Natural killer cell (primary cell): ENCODE results near the gene RABGAP1L. TPM values are rescaled to one million over a fixed set of nuclear protein-coding genes. Genes with fewer than 3 reads are reported as not detected.

Experiments
- ATAC-seq, 3 donors: fragments of 150-1000 bp in 2 of 3; fragments of 200-7000 bp in 1 of 3; cut with Tn5 transposase; 1 replicate in 1 of 3; 2 replicates in 2 of 3; pipeline ENCODE4 v1.10.0; 2021; ENCODE audit warnings: mild to moderate bottlenecking in 2 of 3, moderate library complexity in 2 of 3
- DNase-seq, 2 donors: peaks; one replicate each; pipeline versions ENCODE4 v3.0.0 to v3.0.0-alpha.2; 2013 to 2021; ENCODE audit warnings: mixed read lengths in 1 of 2
- H3K27ac ChIP-seq: one replicate; pipeline ENCODE4 v1.5.1; 2013; ENCODE audit warnings: mild to moderate bottlenecking, low read length
- H3K27me3 ChIP-seq: one replicate; pipeline ENCODE4 v1.6.1; 2013; ENCODE audit warnings: low read length; ENCODE audit not compliant: control insufficient read depth, insufficient read depth
- H3K36me3 ChIP-seq: one replicate; pipeline ENCODE4 v1.6.1; 2013; ENCODE audit warnings: low read length; ENCODE audit not compliant: control insufficient read depth, insufficient read depth
- H3K4me1 ChIP-seq: one replicate; pipeline ENCODE4 v1.6.1; 2013; ENCODE audit warnings: low read length; ENCODE audit not compliant: control insufficient read depth, insufficient read depth
- H3K4me3 ChIP-seq: one replicate; pipeline ENCODE4 v1.5.1; 2013; ENCODE audit warnings: low read length
- H3K9me3 ChIP-seq: one replicate; pipeline ENCODE4 v1.6.1; 2013; ENCODE audit warnings: low read length; ENCODE audit not compliant: control insufficient read depth, insufficient read depth
- H3K27ac Mint-ChIP-seq, 2 donors: one replicate each; pipeline ENCODE4 v1.8.0; 2022; ENCODE audit warnings: mild to moderate bottlenecking in 2 of 2, mixed read lengths in 2 of 2, moderate library complexity in 1 of 2
- H3K27me3 Mint-ChIP-seq, 2 donors: one replicate each; pipeline ENCODE4 v1.8.0; 2022; ENCODE audit warnings: low read depth in 2 of 2, mixed read lengths in 2 of 2
- H3K36me3 Mint-ChIP-seq: one replicate; pipeline ENCODE4 v1.8.0; 2022; ENCODE audit warnings: mixed read lengths
- H3K4me1 Mint-ChIP-seq, 2 donors: one replicate each; pipeline ENCODE4 v1.8.0; 2022; ENCODE audit warnings: mixed read lengths in 2 of 2
- H3K4me3 Mint-ChIP-seq: one replicate; pipeline ENCODE4 v1.8.0; 2022; ENCODE audit warnings: mild to moderate bottlenecking, moderate library complexity, mixed read lengths
- H3K9me3 Mint-ChIP-seq, 2 donors: one replicate each; pipeline ENCODE4 v1.8.0; 2022; ENCODE audit warnings: mixed read lengths in 2 of 2
- WGBS: methylation state at CpG from one replicate; pipeline ENCODE4 v1.1.7; 2013; ENCODE audit warnings: missing lambda C conversion rate; ENCODE audit not compliant: insufficient coverage; 5-methylcytosine and 5-hydroxymethylcytosine counted together
- intact Hi-C: fragments of 100-400 bp; cut with micrococcal nuclease; formaldehyde crosslinking; loops from one replicate; pipeline ENCODE4 v1.14.2; 2022
- total RNA-seq, 4 donors: library from RNA; stranded (reverse); fragments of 120-200 nt in 1 of 4; gene quantifications; one replicate each; pipeline versions ENCODE4 v1.2.3 to v1.2.4, GENCODE V29; 2013 to 2022
- TF ChIP-seq, protein P1 (sequence below): fragments of 200-600 bp; IDR thresholded peaks from one replicate; pipeline ENCODE4 v1.8.0; 2022; ENCODE audit warnings: antibody characterized with exemption

Gene RABGAP1L
- total RNA-seq, 3 donors from 2014 or later (not counting 1 experiment from before 2014, with no cell fraction given): 145 to 168 (median 153) TPM

- H3K27me3 ChIP-seq: no peaks in the 10 kb centered on the region
- Mint-ChIP-seq H3K9me3 (no peaks in the 10 kb centered on the region), H3K36me3 (no peaks in the 10 kb centered on the region), H3K27ac (peak overlapping the region; percentile 43 to 73), H3K4me1 (peaks cover 1 to 21% of the 10 kb centered on the region in 2 donors), H3K27me3 (no peaks in the 10 kb centered on the region), H3K4me3 (no peak overlapping the region)
- H3K4me1 ChIP-seq: peaks cover 2% of the 10 kb centered on the region
- no peaks in the 10 kb centered on the region for H3K36me3 ChIP-seq
- no peaks in the 10 kb centered on the region for H3K9me3 ChIP-seq
- DNase-seq (peak in 1 of 2 donors; percentile 54), ATAC-seq (peak; percentile 90 to 94 (median 90))
- H3K4me3 ChIP-seq: no peak overlapping the region
- 40% methylated on average over 2 of the region's 5 CpGs for WGBS
- TF ChIP-seq, protein P1, sequence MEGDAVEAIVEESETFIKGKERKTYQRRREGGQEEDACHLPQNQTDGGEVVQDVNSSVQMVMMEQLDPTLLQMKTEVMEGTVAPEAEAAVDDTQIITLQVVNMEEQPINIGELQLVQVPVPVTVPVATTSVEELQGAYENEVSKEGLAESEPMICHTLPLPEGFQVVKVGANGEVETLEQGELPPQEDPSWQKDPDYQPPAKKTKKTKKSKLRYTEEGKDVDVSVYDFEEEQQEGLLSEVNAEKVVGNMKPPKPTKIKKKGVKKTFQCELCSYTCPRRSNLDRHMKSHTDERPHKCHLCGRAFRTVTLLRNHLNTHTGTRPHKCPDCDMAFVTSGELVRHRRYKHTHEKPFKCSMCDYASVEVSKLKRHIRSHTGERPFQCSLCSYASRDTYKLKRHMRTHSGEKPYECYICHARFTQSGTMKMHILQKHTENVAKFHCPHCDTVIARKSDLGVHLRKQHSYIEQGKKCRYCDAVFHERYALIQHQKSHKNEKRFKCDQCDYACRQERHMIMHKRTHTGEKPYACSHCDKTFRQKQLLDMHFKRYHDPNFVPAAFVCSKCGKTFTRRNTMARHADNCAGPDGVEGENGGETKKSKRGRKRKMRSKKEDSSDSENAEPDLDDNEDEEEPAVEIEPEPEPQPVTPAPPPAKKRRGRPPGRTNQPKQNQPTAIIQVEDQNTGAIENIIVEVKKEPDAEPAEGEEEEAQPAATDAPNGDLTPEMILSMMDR: no peak
- intact Hi-C loops: no loop called here
- peak overlapping the region; percentile 11 for H3K27ac ChIP-seq
These were observed 6.1 kb upstream of the RABGAP1L start for GRCh38 chr1:174153085-174153824.

DNA sequence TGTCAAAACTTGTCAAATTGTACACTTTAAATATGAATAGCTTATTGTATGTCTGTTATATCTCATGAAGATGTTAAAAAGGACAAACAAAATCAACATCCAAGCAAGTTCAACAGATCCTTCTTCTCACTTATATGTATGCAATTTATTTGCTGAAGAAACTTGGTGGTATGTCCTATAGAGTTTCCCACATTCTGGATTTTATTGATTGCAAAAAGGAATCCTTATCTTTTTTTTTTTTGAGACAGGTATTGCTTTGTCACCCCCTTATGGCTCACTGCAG is 5.6 kb upstream of the RABGAP1L start:
- no peak overlapping the region for H3K4me3 Mint-ChIP-seq
- Histone ChIP-seq H3K9me3 (no peaks in the 10 kb centered on the region), H3K4me1 (peaks cover 7% of the 10 kb centered on the region), H3K36me3 (no peaks in the 10 kb centered on the region), H3K27me3 (no peaks in the 10 kb centered on the region), H3K4me3 (no peak overlapping the region), H3K27ac (no peak overlapping the region)
- H3K9me3 Mint-ChIP-seq: no peaks in the 10 kb centered on the region
- DNase-seq: no peak
- ATAC-seq: no peak
- peaks cover 6 to 26% of the 10 kb centered on the region in 2 donors for H3K4me1 Mint-ChIP-seq
- TF ChIP-seq, protein P1: no peak
- H3K27me3 Mint-ChIP-seq: no peaks in the 10 kb centered on the region
- intact Hi-C loops: no loop called here
- H3K36me3 Mint-ChIP-seq: no peaks in the 10 kb centered on the region
- H3K27ac Mint-ChIP-seq: peak overlapping the region; percentile 43 to 73

- Histone ChIP-seq H3K36me3 (no peaks in the 10 kb centered on the region), H3K27ac (no peak overlapping the region), H3K4me1 (peaks cover 18% of the 10 kb centered on the region), H3K9me3 (no peaks in the 10 kb centered on the region), H3K27me3 (no peaks in the 10 kb centered on the region), H3K4me3 (no peak overlapping the region)
- DNase-seq (no peak), ATAC-seq (no peak)
- Mint-ChIP-seq H3K27me3 (no peaks in the 10 kb centered on the region), H3K4me1 (peaks cover 23 to 49% of the 10 kb centered on the region in 2 donors), H3K27ac (no peak overlapping the region), H3K4me3 (no peak overlapping the region), H3K36me3 (no peaks in the 10 kb centered on the region), H3K9me3 (no peaks in the 10 kb centered on the region)
- intact Hi-C loops: loop anchor here (5.0 kb wide), 2 partner anchors 51 to 134 kb away; partner anchors contain the start of gene RC3H1
- TF ChIP-seq, protein P1: no peak
- no CpG with 5 or more reads among the region's 1 CpG for WGBS
These were observed 2.9 kb upstream of the RABGAP1L start for GRCh38 chr1:174156437-174156836.
